Thyroid gland (tissue), 4 donors: Measurements from ENCODE around the gene VHLL.

Source experiments
- POLR2A ChIP-seq, 2 donors: fragments of 450-650 bp; IDR thresholded peaks; one replicate each; pipeline ENCODE4 v1.6.1; 2017; ENCODE audit warnings: antibody characterized with exemption in 2 of 2, mild to moderate bottlenecking in 2 of 2, moderate library complexity in 1 of 2
- TF ChIP-seq, protein P1 (sequence below), 6 experiments: fragments of 200-600 bp in 3 of 6; fragments of 450-650 bp in 3 of 6; sonication (generic) in 3 of 6; IDR thresholded peaks; one replicate each; pipeline ENCODE4 v1.5.1; 2016 to 2019; ENCODE audit warnings: antibody characterized with exemption in 6 of 6, mild to moderate bottlenecking in 2 of 6, inconsistent platforms in 1 of 6, moderate library complexity in 1 of 6

DNA sequence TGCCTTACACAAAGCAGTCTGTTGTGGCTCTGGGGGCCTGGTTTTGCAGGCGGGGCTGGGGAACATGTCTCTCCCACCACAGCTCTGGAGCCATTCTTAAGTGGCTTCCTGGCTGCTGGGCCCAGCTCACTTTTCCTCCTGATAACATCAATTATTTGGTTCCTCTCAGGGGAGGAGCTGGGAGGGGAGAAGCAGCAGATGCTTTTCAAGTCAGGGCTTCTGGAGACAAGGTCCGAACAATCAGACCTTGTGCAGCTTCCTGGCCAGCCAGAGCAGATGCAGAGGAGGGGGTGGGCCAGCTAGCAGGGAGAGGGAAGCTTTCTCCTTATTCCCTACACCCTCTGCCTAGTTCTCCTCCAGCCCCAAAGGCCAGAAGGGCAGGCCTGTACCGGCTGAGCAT, 47.6 kb downstream of the VHLL start:
- TF ChIP-seq, protein P1, sequence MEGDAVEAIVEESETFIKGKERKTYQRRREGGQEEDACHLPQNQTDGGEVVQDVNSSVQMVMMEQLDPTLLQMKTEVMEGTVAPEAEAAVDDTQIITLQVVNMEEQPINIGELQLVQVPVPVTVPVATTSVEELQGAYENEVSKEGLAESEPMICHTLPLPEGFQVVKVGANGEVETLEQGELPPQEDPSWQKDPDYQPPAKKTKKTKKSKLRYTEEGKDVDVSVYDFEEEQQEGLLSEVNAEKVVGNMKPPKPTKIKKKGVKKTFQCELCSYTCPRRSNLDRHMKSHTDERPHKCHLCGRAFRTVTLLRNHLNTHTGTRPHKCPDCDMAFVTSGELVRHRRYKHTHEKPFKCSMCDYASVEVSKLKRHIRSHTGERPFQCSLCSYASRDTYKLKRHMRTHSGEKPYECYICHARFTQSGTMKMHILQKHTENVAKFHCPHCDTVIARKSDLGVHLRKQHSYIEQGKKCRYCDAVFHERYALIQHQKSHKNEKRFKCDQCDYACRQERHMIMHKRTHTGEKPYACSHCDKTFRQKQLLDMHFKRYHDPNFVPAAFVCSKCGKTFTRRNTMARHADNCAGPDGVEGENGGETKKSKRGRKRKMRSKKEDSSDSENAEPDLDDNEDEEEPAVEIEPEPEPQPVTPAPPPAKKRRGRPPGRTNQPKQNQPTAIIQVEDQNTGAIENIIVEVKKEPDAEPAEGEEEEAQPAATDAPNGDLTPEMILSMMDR (IDR thresholded peaks at IDR 0.05), result no peak
- TF ChIP-seq POLR2A (IDR thresholded peaks at IDR 0.05), result no peak
